Measurements from ENCODE around the gene PPP1R3D. TPM values are rescaled to one million over a fixed set of nuclear protein-coding genes. Genes with fewer than 3 reads are reported as not detected.

The PPP1R3D gene
- total RNA-seq, 1 donor from 2014 or later = 7.1 TPM

DNA sequence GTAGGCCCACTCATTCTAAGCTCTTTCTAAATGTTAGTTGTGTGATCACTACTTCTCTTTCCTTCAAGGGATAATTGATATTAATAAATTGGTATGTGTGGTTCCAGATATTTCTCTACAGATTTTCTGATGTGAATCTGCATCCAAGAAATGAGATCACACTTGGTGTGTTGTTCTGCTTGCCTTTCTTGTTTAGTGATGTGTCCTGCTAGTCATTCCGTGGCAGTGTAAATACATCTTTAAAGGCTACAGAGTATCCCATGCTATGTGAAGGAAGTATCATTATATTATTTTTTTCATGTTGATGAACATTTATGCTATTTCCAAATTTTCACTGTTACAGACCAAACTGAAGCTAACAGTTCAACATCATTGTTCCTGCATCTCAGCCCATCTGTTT is 31.3 kb upstream of the PPP1R3D start:
- Mint-ChIP-seq H3K27me3 (no peaks in the 10 kb centered on the region), H3K4me1 (no peaks in the 10 kb centered on the region), H3K9me3 (no peaks in the 10 kb centered on the region), H3K27ac (no peak overlapping the region), H3K4me3 (no peak overlapping the region), H3K36me3 (ENCODE audit: low read depth) (no peaks in the 10 kb centered on the region)
- intact Hi-C loops (cut with micrococcal nuclease) = no loop called here
- CTCF ChIA-PET = no interaction called here
- ATAC-seq (ENCODE audit: low read depth) (no peak), DNase-seq (no peak)
- no peak for TF ChIP-seq CTCF (IDR thresholded peaks at IDR 0.05)
- POLR2A ChIA-PET = no interaction called here

DNA sequence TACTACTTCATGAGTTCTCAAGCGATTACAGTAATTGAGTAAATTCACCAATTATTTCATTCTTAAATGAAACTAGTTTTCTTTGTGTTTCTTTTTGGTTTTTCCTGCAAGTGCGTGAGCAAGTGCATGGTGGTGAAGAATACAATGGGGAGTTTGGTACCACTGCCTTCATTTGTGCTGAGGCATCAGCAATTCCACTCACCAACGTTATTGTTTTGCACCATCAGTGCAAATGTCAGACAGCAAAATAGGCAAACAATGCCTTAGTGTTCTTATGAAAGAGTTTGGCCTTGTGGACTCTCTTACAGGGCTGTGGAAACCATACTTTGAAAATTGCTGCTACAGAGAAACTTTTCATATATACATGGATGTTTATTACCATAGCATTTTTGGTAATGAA is 26.3 kb upstream of the PPP1R3D start:
- POLR2A ChIA-PET = no interaction called here
- ATAC-seq (ENCODE audit: low read depth) = no peak
- TF ChIP-seq CTCF (IDR thresholded peaks at IDR 0.05) = no peak
- no peak for DNase-seq
- CTCF ChIA-PET = no interaction called here
- Mint-ChIP-seq H3K36me3 (ENCODE audit: low read depth) (no peaks in the 10 kb centered on the region), H3K27me3 (no peaks in the 10 kb centered on the region), H3K27ac (no peak overlapping the region), H3K4me3 (no peak overlapping the region), H3K9me3 (no peaks in the 10 kb centered on the region), H3K4me1 (no peaks in the 10 kb centered on the region)
- intact Hi-C loops (cut with micrococcal nuclease) = no loop called here

GRCh38 chr20:59962155-59962554 is 22.1 kb upstream of the PPP1R3D start:
- Mint-ChIP-seq H3K9me3 (no peaks in the 10 kb centered on the region), H3K27me3 (no peaks in the 10 kb centered on the region), H3K4me3 (no peak overlapping the region), H3K27ac (no peak overlapping the region), H3K36me3 (ENCODE audit: low read depth) (no peaks in the 10 kb centered on the region), H3K4me1 (no peaks in the 10 kb centered on the region)
- DNase-seq = no peak
- ChIA-PET CTCF (no interaction called here), POLR2A (no interaction called here)
- intact Hi-C loops (cut with micrococcal nuclease) = no loop called here
- no peak for TF ChIP-seq CTCF (IDR thresholded peaks at IDR 0.05)
- no peak for ATAC-seq (ENCODE audit: low read depth)

- H3K9me3 Mint-ChIP-seq = no peaks in the 10 kb centered on the region
- ChIA-PET CTCF (no interaction called here), POLR2A (no interaction called here)
- H3K27me3 Mint-ChIP-seq = no peaks in the 10 kb centered on the region
- ATAC-seq (ENCODE audit: low read depth) (no peak), DNase-seq (no peak)
- TF ChIP-seq CTCF (IDR thresholded peaks at IDR 0.05) = no peak
- intact Hi-C loops (cut with micrococcal nuclease) = no loop called here
- no peak overlapping the region for H3K4me3 Mint-ChIP-seq
- H3K36me3 Mint-ChIP-seq (ENCODE audit: low read depth) = no peaks in the 10 kb centered on the region
- no peak overlapping the region for H3K27ac Mint-ChIP-seq
- no peaks in the 10 kb centered on the region for H3K4me1 Mint-ChIP-seq
These were observed 21.3 kb upstream of the PPP1R3D start for GRCh38 chr20:59961423-59961822.

- intact Hi-C loops (cut with micrococcal nuclease) = no loop called here
These were observed 18.5 kb upstream of the PPP1R3D start for GRCh38 chr20:59958626-59959025.

More at GRCh38 chr20:59958626-59959025, 18.5 kb upstream of the PPP1R3D start:
- Mint-ChIP-seq H3K9me3 (no peaks in the 10 kb centered on the region), H3K27me3 (no peaks in the 10 kb centered on the region), H3K36me3 (ENCODE audit: low read depth) (no peaks in the 10 kb centered on the region), H3K4me3 (no peak overlapping the region), H3K4me1 (no peaks in the 10 kb centered on the region), H3K27ac (no peak overlapping the region)
- ChIA-PET CTCF (no interaction called here), POLR2A (no interaction called here)
- ATAC-seq (ENCODE audit: low read depth) (no peak), DNase-seq (no peak)
- TF ChIP-seq CTCF (IDR thresholded peaks at IDR 0.05) = no peak
